ENCODE data around the gene SSH3. TPM values are rescaled to one million over a fixed set of nuclear protein-coding genes. Genes with fewer than 3 reads are reported as not detected.

The SSH3 gene
- total RNA-seq, 1 donor from 2014 or later: 5.1 TPM

DNA sequence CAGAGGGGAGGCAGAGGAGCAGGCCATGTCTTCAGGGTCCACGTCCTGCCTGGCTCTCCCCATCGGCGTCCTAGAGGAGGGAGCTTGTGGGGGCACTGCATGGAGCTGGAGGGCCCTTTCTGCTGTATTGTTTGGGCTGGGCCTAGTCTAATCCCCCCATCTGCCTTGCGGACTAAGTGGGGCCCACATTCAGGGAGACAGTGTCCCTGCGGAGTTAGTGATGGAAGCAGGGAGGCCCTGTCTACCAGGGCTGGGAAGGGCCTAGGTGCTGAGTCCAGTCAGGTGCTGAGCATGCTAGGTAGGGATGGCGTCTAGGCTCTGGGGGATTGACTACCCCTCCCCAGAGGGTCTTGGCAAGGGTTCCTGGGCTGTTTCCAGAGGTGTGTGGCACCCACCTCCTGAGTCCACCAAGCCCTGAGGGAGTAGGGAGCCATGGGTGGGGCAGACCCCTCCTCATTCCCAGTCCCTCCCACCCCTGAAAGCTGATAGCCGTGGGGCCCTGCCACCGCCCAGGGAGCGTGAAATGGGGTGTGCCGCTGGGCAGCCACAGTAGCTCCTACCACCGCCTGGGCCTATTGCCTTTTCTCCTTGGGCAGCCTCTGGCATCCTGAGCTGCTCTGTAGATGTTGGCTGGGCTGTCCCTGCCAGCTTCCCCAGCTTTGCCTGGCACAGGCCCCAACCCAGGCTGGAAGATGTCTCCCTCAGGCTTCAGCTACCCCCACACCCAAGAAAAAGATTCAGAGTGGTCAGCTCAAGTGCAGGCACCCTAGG, 51.9 kb downstream of the SSH3 start:
- DNase-seq: no peak
- no peak for ATAC-seq (ENCODE audit: low read depth)
- intact Hi-C loops (cut with micrococcal nuclease): loop anchor here (10.0 kb wide), 1 partner anchor 360 kb away; no protein-coding TSS in a partner anchor
- Mint-ChIP-seq H3K27ac (peak overlapping the region; percentile 99), H3K4me3 (peak overlapping the region; percentile 95), H3K36me3 (ENCODE audit: low read depth) (peaks cover 16% of the 10 kb centered on the region), H3K27me3 (no peaks in the 10 kb centered on the region), H3K4me1 (peaks cover 77% of the 10 kb centered on the region), H3K9me3 (no peaks in the 10 kb centered on the region)
- ChIA-PET POLR2A (interaction anchor here (0.6 to 26.3 kb wide), 12 partner anchors 11 to 1006 kb away, joined by 3 to 1307 read pairs (median 46); partner anchors contain the start of genes ANKRD13D, CLCF1, CORO1B and GRK2), CTCF (interaction anchor here (0.7 to 10.1 kb wide), 3 partner anchors 9 to 37 kb away, joined by 3 to 735 read pairs (median 56); partner anchors contain the start of gene CLCF1)
- no peak for TF ChIP-seq CTCF (IDR thresholded peaks at IDR 0.05)

DNA sequence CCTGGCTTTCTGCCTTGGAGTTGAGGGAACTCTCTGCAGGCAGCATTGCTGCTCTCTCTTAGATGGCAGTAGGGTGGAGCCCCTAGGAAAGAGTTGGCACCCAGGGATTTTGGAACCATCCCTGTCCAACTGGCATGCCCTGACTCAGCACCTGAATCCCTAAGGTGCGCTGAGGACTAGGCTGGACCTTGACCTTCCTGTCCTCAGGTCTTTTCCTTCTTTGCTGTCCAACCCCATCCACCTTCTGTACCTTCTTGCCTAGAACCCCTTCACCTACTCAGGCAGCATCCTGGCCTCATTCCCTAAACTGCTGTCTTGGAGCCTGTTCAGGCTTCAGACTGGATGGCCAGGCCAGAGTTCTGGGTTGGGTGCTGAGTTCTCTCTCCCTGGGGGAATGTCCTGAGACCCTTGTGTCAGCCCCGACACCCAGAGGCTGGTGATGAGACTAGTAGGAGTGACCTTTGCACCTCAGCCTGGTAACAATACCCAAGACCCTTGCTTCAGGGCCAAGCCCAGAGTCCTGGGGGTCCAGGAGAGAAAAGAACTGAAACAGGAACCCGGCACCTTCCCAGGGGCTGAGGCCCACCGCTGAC, 52.6 kb downstream of the SSH3 start:
- intact Hi-C loops (cut with micrococcal nuclease): loop anchor here (10.0 kb wide), 1 partner anchor 359 kb away; no protein-coding TSS in a partner anchor
- Mint-ChIP-seq H3K36me3 (ENCODE audit: low read depth) (peaks cover 16% of the 10 kb centered on the region), H3K27ac (peak overlapping the region; percentile 77), H3K4me3 (peak overlapping the region; percentile 24), H3K27me3 (no peaks in the 10 kb centered on the region), H3K9me3 (no peaks in the 10 kb centered on the region), H3K4me1 (peaks cover 70% of the 10 kb centered on the region)
- TF ChIP-seq CTCF (IDR thresholded peaks at IDR 0.05): no peak
- DNase-seq (no peak), ATAC-seq (ENCODE audit: low read depth) (no peak)
- ChIA-PET CTCF (interaction anchor here (0.7 to 10.1 kb wide), 9 partner anchors 9 to 261 kb away, joined by 3 to 735 read pairs (median 4); partner anchors contain the start of gene CLCF1), POLR2A (interaction anchor here (0.5 to 26.3 kb wide), 12 partner anchors 11 to 150 kb away, joined by 3 to 1307 read pairs (median 28); partner anchors contain the start of genes ANKRD13D, CLCF1, CORO1B and GRK2)

GRCh38 chr11:67356387-67356863, 53.1 kb downstream of the SSH3 start:
- POLR2A ChIA-PET: interaction anchor here (0.5 to 26.3 kb wide), 10 partner anchors 11 to 89 kb away, joined by 3 to 1307 read pairs (median 7); partner anchors contain the start of genes CLCF1, GRK2, PPP1CA and PTPRCAP
- DNase-seq: no peak
- Mint-ChIP-seq H3K9me3 (no peaks in the 10 kb centered on the region), H3K27ac (peak overlapping the region; percentile 90), H3K4me1 (peaks cover 69% of the 10 kb centered on the region), H3K4me3 (peak overlapping the region; percentile 72), H3K27me3 (no peaks in the 10 kb centered on the region), H3K36me3 (ENCODE audit: low read depth) (peaks cover 14% of the 10 kb centered on the region)
- CTCF ChIA-PET: interaction anchor here (0.6 to 10.1 kb wide), 11 partner anchors 8 to 261 kb away, joined by 3 to 735 read pairs (median 4); partner anchors contain the start of gene CLCF1
- intact Hi-C loops (cut with micrococcal nuclease): loop anchor here (10.0 kb wide), 1 partner anchor 358 kb away; no protein-coding TSS in a partner anchor
- TF ChIP-seq CTCF (IDR thresholded peaks at IDR 0.05): no peak
- no peak for ATAC-seq (ENCODE audit: low read depth)

- peaks cover 12% of the 10 kb centered on the region for H3K36me3 Mint-ChIP-seq (ENCODE audit: low read depth)
- ATAC-seq (ENCODE audit: low read depth): no peak
- peaks cover 70% of the 10 kb centered on the region for H3K4me1 Mint-ChIP-seq
- intact Hi-C loops (cut with micrococcal nuclease): loop anchor here (1.0 to 10.0 kb wide), 3 partner anchors 17 to 358 kb away; no protein-coding TSS in a partner anchor
- TF ChIP-seq CTCF (IDR thresholded peaks at IDR 0.05): peak; percentile 31
- H3K4me3 Mint-ChIP-seq: peak overlapping the region; percentile 72
- H3K27ac Mint-ChIP-seq: peak overlapping the region; percentile 90
- H3K9me3 Mint-ChIP-seq: no peaks in the 10 kb centered on the region
- ChIA-PET CTCF (interaction anchor here (0.6 to 10.1 kb wide), 10 partner anchors 8 to 262 kb away, joined by 3 to 735 read pairs (median 4); partner anchors contain the start of gene CLCF1), POLR2A (interaction anchor here (0.7 to 26.3 kb wide), 9 partner anchors 10 to 85 kb away, joined by 3 to 1307 read pairs (median 4); partner anchors contain the start of genes CLCF1, PPP1CA, PTPRCAP and RAD9A)
- peak; percentile 41 for DNase-seq
- H3K27me3 Mint-ChIP-seq: no peaks in the 10 kb centered on the region
Measured at GRCh38 chr11:67356864-67357561, 53.7 kb downstream of the SSH3 start.

Measured in activated B cell treated with CpG ODN at 0.5 μM for 24 hours (primary cell).